Epithelial cell of proximal tubule (primary cell): ENCODE data around the gene LSAMP. TPM values are rescaled to one million over a fixed set of nuclear protein-coding genes. Genes with fewer than 3 reads are reported as not detected.

ENCODE experiments used
- DNase-seq: peaks from one replicate; pipeline ENCODE4 v3.0.0-alpha.2; 2011; ENCODE audit warnings: low read depth
- H3K4me3 ChIP-seq: 2 replicates; pipeline ENCODE4 v1.5.1; 2011; ENCODE audit warnings: low read depth, mild to moderate bottlenecking, low read length
- CTCF ChIP-seq: conservative IDR thresholded peaks from 2 replicates; pipeline ENCODE4 v1.5.1; 2012; ENCODE audit warnings: low read depth, mild to moderate bottlenecking, low read length
- total RNA-seq: library from RNA; depleted of rRNA; stranded (reverse); fragments of >200 nt; gene quantifications from 2 replicates; pipeline ENCODE4 v1.2.3, GENCODE V29; 2015

LSAMP gene
- total RNA-seq, 1 donor from 2014 or later, result 5.1 TPM

DNA sequence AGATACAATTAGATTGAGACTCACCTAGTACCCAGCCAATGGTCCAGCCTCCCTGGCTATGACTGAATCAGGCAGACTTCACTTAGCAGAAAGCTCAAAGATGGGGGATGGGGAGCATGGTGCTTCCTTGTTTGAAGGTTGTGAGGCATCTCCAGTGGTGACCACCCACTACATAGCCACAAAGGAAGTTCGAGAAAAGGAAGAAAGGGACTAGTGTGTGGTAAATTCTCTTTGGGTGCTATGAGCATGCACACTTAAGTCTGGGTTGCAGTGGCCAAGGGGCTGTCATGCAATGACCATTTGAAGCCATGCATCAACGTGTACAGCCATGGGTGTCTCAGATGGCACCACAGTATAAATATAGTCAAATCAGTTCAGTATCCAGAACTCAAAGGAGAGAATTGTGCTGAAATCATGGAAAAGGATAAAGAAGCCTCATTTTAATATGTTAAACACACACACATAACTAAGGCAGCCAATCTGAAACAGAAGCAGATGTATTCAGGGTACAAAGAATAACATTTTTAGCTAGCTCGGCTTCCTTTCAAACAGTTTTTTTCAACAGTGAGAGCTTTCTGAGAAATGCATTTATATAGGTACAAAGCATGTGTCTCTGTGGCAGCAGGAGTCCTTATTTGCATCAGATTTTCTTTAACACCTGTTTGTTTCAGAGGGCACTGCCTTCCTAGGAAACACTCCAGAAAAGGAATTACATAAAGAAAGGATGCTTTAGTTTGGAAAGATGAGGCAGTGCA is 546.5 kb downstream of the LSAMP start:
- TF ChIP-seq CTCF, result no peak
- no peak overlapping the region for H3K4me3 ChIP-seq
- no peak for DNase-seq

- DNase-seq, result no peak
- no peak overlapping the region for H3K4me3 ChIP-seq
- no peak for TF ChIP-seq CTCF
These were observed 554.2 kb downstream of the LSAMP start for GRCh38 chr3:115891006-115891636.

DNA sequence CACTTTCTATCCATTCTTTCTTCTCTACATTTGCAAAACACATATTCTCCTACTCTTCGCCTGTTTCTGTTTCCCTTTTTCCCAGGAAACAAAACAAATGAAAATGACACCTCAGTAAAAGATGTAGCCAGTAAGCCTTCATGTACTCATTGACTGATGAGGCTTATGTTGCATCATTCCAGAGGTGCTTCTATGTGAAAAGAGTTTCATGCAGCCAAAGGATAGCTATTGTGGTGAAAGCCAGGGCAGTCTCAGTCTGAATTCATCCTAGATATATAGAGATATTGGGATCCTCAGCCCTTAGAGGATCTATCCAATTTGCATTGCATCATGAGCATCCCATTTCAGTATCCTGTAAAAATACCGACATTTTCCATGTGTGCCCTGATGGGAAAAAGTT is 554.7 kb downstream of the LSAMP start:
- no peak for DNase-seq
- no peak for TF ChIP-seq CTCF

GRCh38 chr3:115885621-115886020 is 559.7 kb downstream of the LSAMP start:
- H3K4me3 ChIP-seq, result no peak overlapping the region
- TF ChIP-seq CTCF, result no peak
- no peak for DNase-seq

More for the DNA sequence above, 554.7 kb downstream of the LSAMP start:
- no peak overlapping the region for H3K4me3 ChIP-seq

DNA sequence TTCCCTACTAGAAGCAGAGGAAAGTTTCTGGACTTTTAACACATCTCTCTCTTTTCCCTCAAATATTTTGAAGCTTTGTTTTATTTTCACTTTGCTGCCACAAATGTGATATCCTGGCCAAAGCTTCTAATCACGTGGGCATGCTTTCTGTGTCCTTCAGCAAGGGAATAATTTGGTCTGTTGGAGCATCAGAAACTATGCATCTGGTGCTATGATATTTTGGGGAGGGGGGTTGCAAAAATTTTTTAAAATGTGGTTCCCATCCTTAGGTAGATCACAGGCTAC is 567.7 kb downstream of the LSAMP start:
- no peak for DNase-seq
- TF ChIP-seq CTCF, result no peak
- no peak overlapping the region for H3K4me3 ChIP-seq

GRCh38 chr3:115876876-115877614 is 568.2 kb downstream of the LSAMP start:
- H3K4me3 ChIP-seq, result no peak overlapping the region
- DNase-seq, result no peak
- TF ChIP-seq CTCF, result no peak

DNA sequence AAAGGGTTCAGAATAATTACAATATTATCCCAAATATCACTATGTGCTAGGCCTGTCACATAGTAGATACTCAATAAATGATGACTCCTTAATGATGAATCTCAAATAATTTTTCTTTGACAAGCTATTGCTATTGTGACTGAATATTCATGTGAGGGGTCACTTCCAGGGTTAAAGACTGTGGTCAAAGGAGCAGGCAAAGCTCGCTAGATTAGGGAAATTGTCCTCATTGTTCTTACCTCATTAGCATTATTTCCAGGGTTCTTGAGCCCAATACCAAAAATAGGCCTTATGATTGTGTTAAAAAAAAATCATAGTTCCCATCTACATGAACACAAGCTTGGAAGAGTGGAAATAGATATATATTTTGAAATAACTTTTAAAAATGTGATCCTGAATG is 569.8 kb downstream of the LSAMP start:
- TF ChIP-seq CTCF, result no peak
- H3K4me3 ChIP-seq, result no peak overlapping the region
- no peak for DNase-seq
